HepG2 (cell line): ENCODE measurements around the gene LRP1-AS. TPM values are rescaled to one million over a fixed set of nuclear protein-coding genes. Genes with fewer than 3 reads are reported as not detected.

Experiments used
- CTCF ChIP-seq: sonication (generic); formaldehyde crosslinking; IDR thresholded peaks from 2 replicates; pipeline ENCODE4 v1.5.0; 2020; ENCODE audit warnings: mild to moderate bottlenecking, missing genetic modification reagents, moderate library complexity
- GATA4 ChIP-seq: sonication (generic); IDR thresholded peaks from 2 replicates; pipeline ENCODE4 v1.6.1; 2016; ENCODE audit warnings: antibody characterized with exemption, low read depth, borderline replicate concordance
- KLF6 ChIP-seq: IDR thresholded peaks from 2 replicates; pipeline ENCODE4 v1.8.0; 2016; ENCODE audit warnings: missing biosample characterization, missing genetic modification reagents
- MED1 ChIP-seq: sonication (generic); formaldehyde crosslinking; IDR thresholded peaks from 2 replicates; pipeline ENCODE4 v1.4.0; 2020; ENCODE audit warnings: missing genetic modification reagents
- PPARG ChIP-seq: conservative IDR thresholded peaks from 2 replicates; pipeline ENCODE4 v1.6.1; 2016; ENCODE audit warnings: missing biosample characterization, missing genetic modification reagents
- PRMT3 ChIP-seq: sonication (generic); formaldehyde crosslinking; IDR thresholded peaks from 2 replicates; pipeline ENCODE4 v1.8.1; 2022; ENCODE audit warnings: low read depth, mild to moderate bottlenecking, moderate library complexity, missing genetic modification reagents, borderline replicate concordance
- SAP130 ChIP-seq: IDR thresholded peaks from 2 replicates; pipeline ENCODE4 v1.6.1; 2016; ENCODE audit warnings: low read depth
- THAP11 ChIP-seq: IDR thresholded peaks from 2 replicates; pipeline ENCODE4 v1.6.1; 2016; ENCODE audit warnings: missing biosample characterization, missing genetic modification reagents
- YEATS2 ChIP-seq: sonication (generic); formaldehyde crosslinking; IDR thresholded peaks from 2 replicates; pipeline ENCODE4 v1.4.0; 2020; ENCODE audit warnings: missing genetic modification reagents, borderline replicate concordance
- ZFP91 ChIP-seq: sonication (generic); formaldehyde crosslinking; IDR thresholded peaks from 2 replicates; pipeline ENCODE4 v1.9.0; 2022; ENCODE audit warnings: missing genetic modification reagents, mild to moderate bottlenecking, borderline replicate concordance
- ZGPAT ChIP-seq: IDR thresholded peaks from 2 replicates; pipeline ENCODE4 v1.6.1; 2016; ENCODE audit warnings: mild to moderate bottlenecking
- ZNF263 ChIP-seq: sonication (generic); formaldehyde crosslinking; IDR thresholded peaks from 2 replicates; pipeline ENCODE4 v1.4.0; 2020; ENCODE audit warnings: missing genetic modification reagents
- ZNF350 ChIP-seq: sonication (generic); formaldehyde crosslinking; IDR thresholded peaks from 2 replicates; pipeline ENCODE4 v1.4.0; 2020; ENCODE audit warnings: mild to moderate bottlenecking, low read depth, missing genetic modification reagents, borderline replicate concordance
- ZNF574 ChIP-seq: sonication (generic); formaldehyde crosslinking; IDR thresholded peaks from 2 replicates; pipeline ENCODE4 v1.4.0; 2020; ENCODE audit warnings: missing genetic modification reagents
- ZNF709 ChIP-seq: sonication (generic); formaldehyde crosslinking; IDR thresholded peaks from 2 replicates; pipeline ENCODE4 v1.5.0; 2020; ENCODE audit warnings: mild to moderate bottlenecking, missing genetic modification reagents
- ZNF766 ChIP-seq: sonication (generic); formaldehyde crosslinking; IDR thresholded peaks from 2 replicates; pipeline ENCODE4 v1.5.0; 2020; ENCODE audit warnings: missing genetic modification reagents, borderline replicate concordance
- polyA plus RNA-seq, 8 experiments: library from polyadenylated mRNA; depleted of rRNA in 3 of 8; stranded (reverse) in 7 of 8; unstranded in 1 of 8; fragments of >200 nt; fragmentation: Illumina TruSeq in 4 of 8; extraction: Trizol in 4 of 8; gene quantifications; 2 replicates each; pipeline versions ENCODE4 v1.2.1 to v1.2.3, GENCODE V29; 2011 to 2016; ENCODE audit warnings: low read depth in 4 of 8, missing spikeins in 1 of 8, mixed read lengths in 1 of 8; ENCODE audit not compliant: insufficient read depth in 1 of 8
- total RNA-seq, 5 experiments: library from RNA; depleted of rRNA; stranded (reverse); fragments of >200 nt; fragmentation: Illumina TruSeq; extraction: Trizol; gene quantifications; 2 replicates each; pipeline ENCODE4 v1.2.3, GENCODE V29; 2016; ENCODE audit warnings: low read depth in 1 of 5

LRP1-AS gene
- total and polyA plus RNA-seq, 2 of the 13 experiments (the other 11 are each of a cell fraction or from before 2014, with no cell fraction given): 0.20 TPM; not detected in 1

- TF ChIP-seq ZNF574 (CRISPR knock-in tag) (0 out of 2 replicates have a peak, but pooled peaks have one; percentile 15), ZNF709 (0 out of 2 replicates have a peak, but pooled peaks have one; percentile 46), PRMT3 (no peak), YEATS2 (CRISPR knock-in tag) (peak; percentile 18; the same call in 1 of the 2 replicates), SAP130 (CRISPR knock-in tag) (peak; percentile 57), ZNF350 (peak; percentile 26; the same call in 1 of the 2 replicates), KLF6 (CRISPR knock-in tag) (0 out of 2 replicates have a peak, but pooled peaks have one; percentile 27), ZGPAT (CRISPR knock-in tag) (peak; percentile 27; the same call in 1 of the 2 replicates), GATA4 (peak; percentile 73; the same call in 1 of the 2 replicates), CTCF (CRISPR knock-in tag) (no peak), ZNF263 (CRISPR knock-in tag) (peak; percentile 49), PPARG (CRISPR knock-in tag) (peak; percentile 57; the same call in 1 of the 2 replicates), MED1 (CRISPR knock-in tag) (peak; percentile 75), ZNF766 (0 out of 2 replicates have a peak, but pooled peaks have one; percentile 14), ZFP91 (CRISPR knock-in tag) (0 out of 2 replicates have a peak, but pooled peaks have one; percentile 36), THAP11 (CRISPR knock-in tag) (0 out of 2 replicates have a peak, but pooled peaks have one; percentile 43)
Measured at GRCh38 chr12:57146961-57147944, at the start of gene LRP1-AS (continued).
